ENCODE data around the gene NUP50.

DNA sequence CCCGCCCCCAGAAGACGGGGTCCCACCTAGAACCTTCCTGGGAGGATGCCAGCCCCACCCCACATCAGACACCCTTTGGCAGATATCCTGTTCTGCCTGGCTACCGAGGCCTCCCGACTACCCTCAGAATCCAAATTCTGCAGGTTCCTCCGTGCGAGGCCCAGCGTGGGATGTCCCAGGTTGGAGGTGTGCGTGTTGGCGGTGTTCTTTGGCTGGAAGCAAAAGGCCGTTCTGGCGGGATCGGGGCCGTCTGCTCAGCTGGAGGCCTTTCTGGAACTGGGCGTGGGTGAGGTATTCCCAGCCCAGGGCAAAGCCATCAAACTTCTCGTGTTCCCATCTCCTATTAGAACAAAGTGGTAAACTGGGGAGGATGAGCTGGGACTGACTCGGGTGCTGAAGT is 32.6 kb downstream of the NUP50 start:
- TF ChIP-seq POLR2AphosphoS5 (IDR thresholded peaks at IDR 0.05; ENCODE audit: low read depth, low read length): no peak
- TF ChIP-seq, protein P1, sequence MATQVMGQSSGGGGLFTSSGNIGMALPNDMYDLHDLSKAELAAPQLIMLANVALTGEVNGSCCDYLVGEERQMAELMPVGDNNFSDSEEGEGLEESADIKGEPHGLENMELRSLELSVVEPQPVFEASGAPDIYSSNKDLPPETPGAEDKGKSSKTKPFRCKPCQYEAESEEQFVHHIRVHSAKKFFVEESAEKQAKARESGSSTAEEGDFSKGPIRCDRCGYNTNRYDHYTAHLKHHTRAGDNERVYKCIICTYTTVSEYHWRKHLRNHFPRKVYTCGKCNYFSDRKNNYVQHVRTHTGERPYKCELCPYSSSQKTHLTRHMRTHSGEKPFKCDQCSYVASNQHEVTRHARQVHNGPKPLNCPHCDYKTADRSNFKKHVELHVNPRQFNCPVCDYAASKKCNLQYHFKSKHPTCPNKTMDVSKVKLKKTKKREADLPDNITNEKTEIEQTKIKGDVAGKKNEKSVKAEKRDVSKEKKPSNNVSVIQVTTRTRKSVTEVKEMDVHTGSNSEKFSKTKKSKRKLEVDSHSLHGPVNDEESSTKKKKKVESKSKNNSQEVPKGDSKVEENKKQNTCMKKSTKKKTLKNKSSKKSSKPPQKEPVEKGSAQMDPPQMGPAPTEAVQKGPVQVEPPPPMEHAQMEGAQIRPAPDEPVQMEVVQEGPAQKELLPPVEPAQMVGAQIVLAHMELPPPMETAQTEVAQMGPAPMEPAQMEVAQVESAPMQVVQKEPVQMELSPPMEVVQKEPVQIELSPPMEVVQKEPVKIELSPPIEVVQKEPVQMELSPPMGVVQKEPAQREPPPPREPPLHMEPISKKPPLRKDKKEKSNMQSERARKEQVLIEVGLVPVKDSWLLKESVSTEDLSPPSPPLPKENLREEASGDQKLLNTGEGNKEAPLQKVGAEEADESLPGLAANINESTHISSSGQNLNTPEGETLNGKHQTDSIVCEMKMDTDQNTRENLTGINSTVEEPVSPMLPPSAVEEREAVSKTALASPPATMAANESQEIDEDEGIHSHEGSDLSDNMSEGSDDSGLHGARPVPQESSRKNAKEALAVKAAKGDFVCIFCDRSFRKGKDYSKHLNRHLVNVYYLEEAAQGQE (IDR thresholded peaks at IDR 0.05; ENCODE audit: insufficient read depth in 1 of 2, low read depth in 2 of 2, low read length in 2 of 2): no peak
